ENCODE data around the gene ATRIP.

- no peak for TF ChIP-seq CTCF (IDR thresholded peaks at IDR 0.05; ENCODE audit: borderline replicate concordance, extremely low read depth, low read length, poor library complexity, severe bottlenecking)
- no peak for TF ChIP-seq EZH2 (IDR thresholded peaks at IDR 0.05; ENCODE audit: borderline replicate concordance, low read depth, low read length, severe bottlenecking)
These were observed 48.5 kb upstream of the ATRIP start for GRCh38 chr3:48397767-48398681.

Measured in DND-41 (cell line).